NCI-H524 treated with DMSO at 0.1 percent for 48 hours (cell line): ENCODE results near the gene MUC6.

Experiments used
- DNase-seq: peaks from one replicate; lab custom pipeline; 2025; lab: John Stamatoyannopoulos, UW

MUC6 gene

GRCh38 chr11:1008001-1008802 lies 28.3 kb downstream of the MUC6 start:
- DNase-seq, result no peak

GRCh38 chr11:1007279-1007678 lies 29.2 kb downstream of the MUC6 start:
- DNase-seq, result no peak

GRCh38 chr11:1006762-1007161 lies 29.8 kb downstream of the MUC6 start:
- no peak for DNase-seq

- no peak for DNase-seq
These were observed 30.6 kb downstream of the MUC6 start for GRCh38 chr11:1005928-1006327.

GRCh38 chr11:1003159-1003558 lies 33.4 kb downstream of the MUC6 start:
- no peak for DNase-seq

GRCh38 chr11:1002406-1002984 lies 34.0 kb downstream of the MUC6 start:
- DNase-seq, result no peak

- DNase-seq, result no peak
These were observed 34.7 kb downstream of the MUC6 start for GRCh38 chr11:1001617-1002405.

GRCh38 chr11:1000357-1001278 lies 35.9 kb downstream of the MUC6 start:
- no peak for DNase-seq

- DNase-seq, result no peak
These were observed 37.5 kb downstream of the MUC6 start for GRCh38 chr11:999009-999408.

- no peak for DNase-seq
These were observed 38.6 kb downstream of the MUC6 start for GRCh38 chr11:997907-998306.

- no peak for DNase-seq
These were observed 39.8 kb downstream of the MUC6 start for GRCh38 chr11:996681-997080.

GRCh38 chr11:995752-996420 lies 40.6 kb downstream of the MUC6 start:
- DNase-seq, result peak; percentile 46

GRCh38 chr11:995044-995751 lies 41.3 kb downstream of the MUC6 start:
- DNase-seq, result no peak

- no peak for DNase-seq
These were observed 42.8 kb downstream of the MUC6 start for GRCh38 chr11:993632-994167.

- no peak for DNase-seq
These were observed 43.9 kb downstream of the MUC6 start for GRCh38 chr11:992577-992976.

- DNase-seq, result no peak
These were observed 44.7 kb downstream of the MUC6 start for GRCh38 chr11:991711-992307.

- no peak for DNase-seq
These were observed 45.5 kb downstream of the MUC6 start for GRCh38 chr11:991034-991433.

- no peak for DNase-seq
These were observed 46.4 kb downstream of the MUC6 start for GRCh38 chr11:990101-990500.

- DNase-seq, result no peak
These were observed 48.8 kb downstream of the MUC6 start for GRCh38 chr11:987671-988070.

- no peak for DNase-seq
These were observed 49.6 kb downstream of the MUC6 start for GRCh38 chr11:986952-987305.
